ENCODE data around the gene CAPN10. TPM values are rescaled to one million over a fixed set of nuclear protein-coding genes. Genes with fewer than 3 reads are reported as not detected.

The CAPN10 gene
- total RNA-seq, 1 donor from 2014 or later: 14.2 TPM

DNA sequence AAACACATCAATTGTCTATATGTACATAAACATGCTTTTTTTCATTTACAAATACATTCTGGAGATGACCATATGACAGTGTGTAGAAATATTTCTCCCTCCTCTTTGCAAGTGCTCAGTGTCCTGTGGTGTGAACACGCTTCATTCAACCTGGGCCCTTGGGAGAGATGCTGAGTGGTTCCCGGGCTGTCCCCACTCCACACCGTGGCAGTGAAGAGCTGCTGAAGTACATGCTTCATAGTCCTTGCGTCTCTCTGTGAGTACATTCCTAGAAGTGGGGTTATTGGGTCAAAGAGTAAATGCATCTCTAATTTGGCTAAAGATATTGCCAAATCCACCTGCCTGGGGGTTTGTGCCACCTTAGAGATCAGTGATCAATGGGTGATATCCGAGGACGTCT is 32.2 kb downstream of the CAPN10 start:
- DNase-seq (ENCODE audit: extremely low spot score in 2 of 2): no peak
- H3K27me3 ChIP-seq: no peaks in the 10 kb centered on the region
- intact Hi-C loops (cut with DNase I): no loop called here
- TF ChIP-seq POLR2A (IDR thresholded peaks at IDR 0.05): no peak
- TF ChIP-seq, protein P1, sequence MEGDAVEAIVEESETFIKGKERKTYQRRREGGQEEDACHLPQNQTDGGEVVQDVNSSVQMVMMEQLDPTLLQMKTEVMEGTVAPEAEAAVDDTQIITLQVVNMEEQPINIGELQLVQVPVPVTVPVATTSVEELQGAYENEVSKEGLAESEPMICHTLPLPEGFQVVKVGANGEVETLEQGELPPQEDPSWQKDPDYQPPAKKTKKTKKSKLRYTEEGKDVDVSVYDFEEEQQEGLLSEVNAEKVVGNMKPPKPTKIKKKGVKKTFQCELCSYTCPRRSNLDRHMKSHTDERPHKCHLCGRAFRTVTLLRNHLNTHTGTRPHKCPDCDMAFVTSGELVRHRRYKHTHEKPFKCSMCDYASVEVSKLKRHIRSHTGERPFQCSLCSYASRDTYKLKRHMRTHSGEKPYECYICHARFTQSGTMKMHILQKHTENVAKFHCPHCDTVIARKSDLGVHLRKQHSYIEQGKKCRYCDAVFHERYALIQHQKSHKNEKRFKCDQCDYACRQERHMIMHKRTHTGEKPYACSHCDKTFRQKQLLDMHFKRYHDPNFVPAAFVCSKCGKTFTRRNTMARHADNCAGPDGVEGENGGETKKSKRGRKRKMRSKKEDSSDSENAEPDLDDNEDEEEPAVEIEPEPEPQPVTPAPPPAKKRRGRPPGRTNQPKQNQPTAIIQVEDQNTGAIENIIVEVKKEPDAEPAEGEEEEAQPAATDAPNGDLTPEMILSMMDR (IDR thresholded peaks at IDR 0.05): no peak
- TF ChIP-seq POLR2AphosphoS5 (IDR thresholded peaks at IDR 0.05; ENCODE audit: insufficient read depth in 1 of 2, low read depth in 1 of 2): no peak
- no peak overlapping the region for H3K4me3 ChIP-seq
- no peaks in the 10 kb centered on the region for H3K4me1 ChIP-seq
- H3K27ac ChIP-seq: no peak overlapping the region
- no peaks in the 10 kb centered on the region for H3K36me3 ChIP-seq
- no peaks in the 10 kb centered on the region for H3K9me3 ChIP-seq

DNA sequence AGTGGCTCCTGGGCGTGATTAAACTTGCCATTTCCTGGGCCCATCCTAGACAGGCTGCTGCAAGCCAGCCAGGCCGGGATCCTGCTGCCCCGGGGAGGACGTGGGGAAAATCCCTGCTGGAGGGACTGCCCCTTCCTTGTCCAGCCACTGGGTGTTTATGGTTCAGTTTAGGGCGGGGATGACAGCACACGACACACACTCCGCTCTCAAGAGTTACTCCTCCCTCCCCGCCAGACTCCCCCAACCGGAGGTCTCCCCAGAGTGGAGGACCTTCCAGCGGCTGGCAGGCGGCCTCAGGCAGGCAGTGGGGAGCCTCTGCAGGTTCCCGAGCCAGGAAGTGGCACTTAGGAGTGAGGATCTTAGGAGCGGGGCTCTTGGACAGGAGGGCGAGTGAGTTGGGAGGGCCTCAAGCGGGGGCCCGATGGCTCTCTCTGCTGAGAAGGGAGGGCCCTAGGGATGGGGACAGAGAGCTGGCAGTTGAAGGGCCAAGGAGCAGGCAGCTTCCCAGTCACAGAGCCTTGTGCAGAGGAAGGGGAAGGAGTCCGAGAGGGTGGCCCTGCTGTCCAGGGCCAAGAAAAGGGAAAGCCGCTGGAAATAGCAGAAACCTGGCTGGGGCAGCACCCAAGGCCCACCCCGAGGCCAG is 33.1 kb downstream of the CAPN10 start:
- Histone ChIP-seq H3K36me3 (no peaks in the 10 kb centered on the region), H3K4me3 (no peak overlapping the region), H3K27ac (no peak overlapping the region), H3K9me3 (no peaks in the 10 kb centered on the region), H3K27me3 (no peaks in the 10 kb centered on the region), H3K4me1 (peaks cover 4% of the 10 kb centered on the region)
- no peak for DNase-seq (ENCODE audit: extremely low spot score in 2 of 2)
- intact Hi-C loops (cut with DNase I): no loop called here
- TF ChIP-seq POLR2AphosphoS5 (IDR thresholded peaks at IDR 0.05; ENCODE audit: insufficient read depth in 1 of 2, low read depth in 1 of 2) (no peak), POLR2A (IDR thresholded peaks at IDR 0.05) (no peak)
- TF ChIP-seq, protein P1 (IDR thresholded peaks at IDR 0.05): no peak

DNA sequence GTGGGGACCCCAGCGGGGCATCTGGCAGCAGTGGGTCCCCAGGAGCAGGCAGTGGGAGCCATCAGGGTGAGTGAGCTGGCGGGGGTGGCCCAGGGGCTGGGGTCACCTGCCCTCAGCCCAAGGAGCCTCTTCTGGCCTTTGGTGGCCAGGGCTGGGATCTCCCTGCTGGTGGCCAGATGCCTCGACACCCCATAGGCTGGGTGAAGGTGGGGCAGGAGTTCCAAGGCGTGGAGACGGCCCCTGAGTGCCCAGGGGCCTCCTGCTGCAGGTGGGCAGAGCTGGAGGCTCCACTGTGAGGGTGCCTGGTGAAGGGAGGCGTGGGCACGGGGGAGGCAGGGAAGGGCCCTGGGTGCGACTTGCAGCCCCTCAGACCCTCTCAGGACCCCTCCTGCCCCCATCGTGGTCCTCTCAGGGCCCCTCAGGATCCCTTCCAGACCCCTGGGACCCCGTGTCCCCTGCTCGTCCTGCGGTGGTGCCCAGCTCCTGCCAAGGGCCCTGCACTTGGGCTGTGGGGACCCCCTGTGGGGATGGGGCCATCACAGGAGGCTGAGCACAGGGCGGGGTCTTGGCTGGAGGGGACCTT is 33.7 kb downstream of the CAPN10 start:
- TF ChIP-seq POLR2A (IDR thresholded peaks at IDR 0.05): no peak
- TF ChIP-seq POLR2AphosphoS5 (IDR thresholded peaks at IDR 0.05; ENCODE audit: insufficient read depth in 1 of 2, low read depth in 1 of 2): no peak
- TF ChIP-seq, protein P1 (IDR thresholded peaks at IDR 0.05): no peak
- H3K4me3 ChIP-seq: no peak overlapping the region
- DNase-seq (ENCODE audit: extremely low spot score in 2 of 2): no peak
- H3K36me3 ChIP-seq: no peaks in the 10 kb centered on the region
- no peaks in the 10 kb centered on the region for H3K9me3 ChIP-seq
- peaks cover 10% of the 10 kb centered on the region for H3K4me1 ChIP-seq
- intact Hi-C loops (cut with DNase I): no loop called here
- no peaks in the 10 kb centered on the region for H3K27me3 ChIP-seq
- no peak overlapping the region for H3K27ac ChIP-seq

DNA sequence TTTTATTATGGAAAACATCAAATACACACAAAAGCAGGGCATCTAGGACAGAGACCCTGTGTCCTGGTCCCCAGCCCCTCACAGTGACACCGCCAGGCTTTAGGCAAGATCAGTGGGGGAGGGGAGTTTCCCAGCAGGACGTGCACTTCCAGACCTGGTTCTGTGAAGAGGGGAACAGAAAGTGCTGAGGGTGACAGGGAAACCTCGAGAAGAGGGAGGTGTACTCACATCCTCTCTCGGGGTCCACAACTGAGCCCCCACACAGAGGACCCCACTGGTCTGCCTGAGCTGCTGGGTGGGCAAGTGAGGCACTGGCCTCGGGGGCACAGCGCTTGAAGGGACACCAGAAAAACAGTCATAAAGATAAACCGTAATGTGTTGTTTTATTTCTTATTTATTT is 34.3 kb downstream of the CAPN10 start:
- no peaks in the 10 kb centered on the region for H3K36me3 ChIP-seq

DNA sequence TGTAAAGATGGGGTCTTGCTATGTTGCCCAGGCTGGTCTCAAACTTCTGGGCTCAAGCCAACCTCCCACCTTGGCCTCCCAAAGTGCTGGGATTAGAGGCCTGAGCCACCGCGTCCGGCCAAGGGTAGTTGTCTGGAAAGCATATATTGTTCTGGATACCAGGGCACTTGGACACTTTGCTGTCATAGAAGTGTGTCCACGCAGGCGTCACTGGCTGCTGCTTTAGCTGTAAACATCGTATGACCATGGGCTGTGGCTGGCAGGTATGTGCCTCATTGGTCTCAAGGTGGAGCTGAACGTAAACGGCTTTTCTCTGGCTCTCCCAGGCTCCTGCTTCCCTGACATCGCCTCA is 35.5 kb downstream of the CAPN10 start:
- Histone ChIP-seq H3K4me3 (no peak overlapping the region), H3K36me3 (no peaks in the 10 kb centered on the region), H3K27ac (no peak overlapping the region), H3K9me3 (no peaks in the 10 kb centered on the region), H3K4me1 (peaks cover 12% of the 10 kb centered on the region), H3K27me3 (no peaks in the 10 kb centered on the region)
- no peak for TF ChIP-seq POLR2A (IDR thresholded peaks at IDR 0.05)
- TF ChIP-seq POLR2AphosphoS5 (IDR thresholded peaks at IDR 0.05; ENCODE audit: insufficient read depth in 1 of 2, low read depth in 1 of 2): no peak
- TF ChIP-seq, protein P1 (IDR thresholded peaks at IDR 0.05): no peak
- intact Hi-C loops (cut with DNase I): no loop called here
- no peak for DNase-seq (ENCODE audit: extremely low spot score in 2 of 2)

More for the DNA sequence above, 34.3 kb downstream of the CAPN10 start:
- no peak for DNase-seq (ENCODE audit: extremely low spot score in 2 of 2)
- Histone ChIP-seq H3K4me3 (no peak overlapping the region), H3K9me3 (no peaks in the 10 kb centered on the region), H3K27ac (no peak overlapping the region), H3K27me3 (no peaks in the 10 kb centered on the region), H3K4me1 (peaks cover 12% of the 10 kb centered on the region)
- TF ChIP-seq POLR2A (IDR thresholded peaks at IDR 0.05) (no peak), POLR2AphosphoS5 (IDR thresholded peaks at IDR 0.05; ENCODE audit: insufficient read depth in 1 of 2, low read depth in 1 of 2) (no peak)
- TF ChIP-seq, protein P1 (IDR thresholded peaks at IDR 0.05): no peak
- intact Hi-C loops (cut with DNase I): no loop called here

Measured in vagina (tissue), 2 donors.